Smooth muscle cell (in vitro differentiated cells): Measurements from ENCODE around the gene SLC13A3. TPM values are rescaled to one million over a fixed set of nuclear protein-coding genes. Genes with fewer than 3 reads are reported as not detected.

Source experiments
- DNase-seq: peaks from one replicate; lab custom pipeline; 2025; ENCODE audit not compliant: unreplicated experiment; lab: John Stamatoyannopoulos, UW
- H2AFZ ChIP-seq: fragments of 200-600 bp; sonication (generic); 2 replicates; pipeline ENCODE4 v1.6.0; 2016; ENCODE audit warnings: antibody characterized with exemption, low read depth, mild to moderate bottlenecking
- H3F3A ChIP-seq: fragments of 200-600 bp; sonication (generic); 2 replicates; pipeline ENCODE4 v1.6.0; 2017; ENCODE audit warnings: antibody characterized with exemption, low read depth
- H3K27ac ChIP-seq: fragments of 200-600 bp; sonication (generic); 2 replicates; pipeline ENCODE4 v1.5.1; 2016; ENCODE audit warnings: low read depth, mild to moderate bottlenecking
- H3K27me3 ChIP-seq: fragments of 200-600 bp; sonication (generic); 2 replicates; pipeline ENCODE4 v1.6.1; 2016; ENCODE audit warnings: low read depth, mild to moderate bottlenecking
- H3K36me3 ChIP-seq: fragments of 200-600 bp; sonication (generic); 2 replicates; pipeline ENCODE4 v1.5.1; 2016; ENCODE audit warnings: low read depth
- H3K4me1 ChIP-seq: fragments of 200-600 bp; sonication (generic); 2 replicates; pipeline ENCODE4 v1.5.1; 2016; ENCODE audit warnings: low read depth
- H3K4me2 ChIP-seq: fragments of 200-600 bp; sonication (generic); 2 replicates; pipeline ENCODE4 v1.6.0; 2016; ENCODE audit warnings: mild to moderate bottlenecking
- H3K4me3 ChIP-seq: fragments of 200-600 bp; sonication (generic); 2 replicates; pipeline ENCODE4 v1.5.1; 2016; ENCODE audit warnings: mild to moderate bottlenecking
- H3K79me2 ChIP-seq: fragments of 200-600 bp; sonication (generic); 2 replicates; pipeline ENCODE4 v1.6.0; 2016; ENCODE audit warnings: low read depth, mild to moderate bottlenecking
- H3K9ac ChIP-seq: fragments of 200-600 bp; sonication (generic); 2 replicates; pipeline ENCODE4 v1.6.0; 2016; ENCODE audit warnings: low read depth
- H3K9me3 ChIP-seq: fragments of 200-600 bp; sonication (generic); replicated peaks from 2 replicates; pipeline ENCODE4 v1.5.1; 2016; ENCODE audit warnings: low read depth
- H4K20me1 ChIP-seq: fragments of 200-600 bp; sonication (generic); 2 replicates; pipeline ENCODE4 v1.6.0; 2016; ENCODE audit warnings: low read depth
- CTCF ChIP-seq: fragments of 200-600 bp; sonication (generic); IDR thresholded peaks from 2 replicates; pipeline ENCODE4 v1.5.1; 2017; ENCODE audit warnings: borderline replicate concordance, mild to moderate bottlenecking, antibody characterized with exemption; ENCODE audit not compliant: insufficient read depth, poor library complexity, severe bottlenecking
- WGBS: methylation state at CpG from one replicate; pipeline ENCODE4 v1.1.7; 2016; ENCODE audit warnings: low lambda C conversion rate; 5-methylcytosine and 5-hydroxymethylcytosine counted together
- polyA plus RNA-seq: library from polyadenylated mRNA; unstranded; fragments of >200 nt; fragmentation: Nextera tagmentation; extraction: Ambion mirVana; gene quantifications from 2 replicates; pipeline ENCODE4 v1.2.1, GENCODE V29; 2016
- total RNA-seq: library from RNA; depleted of rRNA; stranded (reverse); fragments of >200 nt; gene quantifications from 2 replicates; pipeline ENCODE4 v1.2.3, GENCODE V29; 2014

The SLC13A3 gene
- total and polyA plus RNA-seq, 2 experiments from 2014 or later, result 6.4 to 7.7 TPM

- Histone ChIP-seq H3K27ac (no peak overlapping the region), H4K20me1 (no peaks in the 10 kb centered on the region), H3F3A (no peaks in the 10 kb centered on the region), H2AFZ (no peak overlapping the region), H3K4me3 (no peak overlapping the region), H3K4me1 (no peaks in the 10 kb centered on the region), H3K27me3 (no peaks in the 10 kb centered on the region), H3K9me3 (no peaks in the 10 kb centered on the region), H3K9ac (no peak overlapping the region), H3K79me2 (no peaks in the 10 kb centered on the region), H3K4me2 (no peak overlapping the region), H3K36me3 (peaks cover 7% of the 10 kb centered on the region)
- TF ChIP-seq CTCF, result no peak
- WGBS, result 96% methylated on average over 6 of the region's 6 CpGs
- no peak for DNase-seq
Measured at GRCh38 chr20:46666818-46667515, 15.7 kb upstream of the SLC13A3 start.

- Histone ChIP-seq H4K20me1 (no peaks in the 10 kb centered on the region), H3K4me3 (no peak overlapping the region), H3K4me1 (no peaks in the 10 kb centered on the region), H2AFZ (no peak overlapping the region), H3K9ac (no peak overlapping the region), H3K27me3 (no peaks in the 10 kb centered on the region), H3K4me2 (no peak overlapping the region), H3F3A (no peaks in the 10 kb centered on the region), H3K79me2 (no peaks in the 10 kb centered on the region), H3K9me3 (no peaks in the 10 kb centered on the region), H3K27ac (no peak overlapping the region), H3K36me3 (peaks cover 9% of the 10 kb centered on the region)
- TF ChIP-seq CTCF, result no peak
- 97% methylated on average over 3 of the region's 3 CpGs for WGBS
- DNase-seq, result no peak
Measured at GRCh38 chr20:46666306-46666705, 15.0 kb upstream of the SLC13A3 start.

- H3K79me2 ChIP-seq, result no peaks in the 10 kb centered on the region
- peaks cover 14% of the 10 kb centered on the region for H3K36me3 ChIP-seq
- DNase-seq, result no peak
- H3K27ac ChIP-seq, result no peak overlapping the region
- no peak overlapping the region for H2AFZ ChIP-seq
- H3K4me2 ChIP-seq, result no peak overlapping the region
- no peak overlapping the region for H3K9ac ChIP-seq
- H3K27me3 ChIP-seq, result no peaks in the 10 kb centered on the region
- H3K9me3 ChIP-seq, result no peaks in the 10 kb centered on the region
- H3F3A ChIP-seq, result no peaks in the 10 kb centered on the region
- no peak overlapping the region for H3K4me3 ChIP-seq
- TF ChIP-seq CTCF, result no peak
- no peaks in the 10 kb centered on the region for H3K4me1 ChIP-seq
- WGBS, result 94% methylated on average over 3 of the region's 3 CpGs
- H4K20me1 ChIP-seq, result no peaks in the 10 kb centered on the region
Measured at GRCh38 chr20:46665602-46666001, 14.3 kb upstream of the SLC13A3 start.

GRCh38 chr20:46663531-46663930 lies 12.3 kb upstream of the SLC13A3 start:
- DNase-seq, result no peak
- Histone ChIP-seq H3K4me2 (no peak overlapping the region), H3K36me3 (peaks cover 14% of the 10 kb centered on the region), H3K27me3 (no peaks in the 10 kb centered on the region), H3K4me3 (no peak overlapping the region), H3K27ac (no peak overlapping the region), H3K4me1 (no peaks in the 10 kb centered on the region), H2AFZ (no peak overlapping the region), H3K79me2 (no peaks in the 10 kb centered on the region), H4K20me1 (no peaks in the 10 kb centered on the region), H3K9ac (no peak overlapping the region), H3K9me3 (no peaks in the 10 kb centered on the region), H3F3A (no peaks in the 10 kb centered on the region)
- TF ChIP-seq CTCF, result no peak
- WGBS, result 98% methylated on average over 3 of the region's 3 CpGs
